CD4-positive, alpha-beta T cell treated with Interleukin-12 subunit alpha and Interleukin-12 subunit beta, for 1 hour (primary cell): ENCODE results near the gene OXCT1.

Experiments
- DNase-seq: peaks from one replicate; pipeline ENCODE4 v3.0.0-alpha.2; 2020

The OXCT1 gene

GRCh38 chr5:41869724-41870626, at the start of gene OXCT1:
Gene OXCT1 (minus strand): TSS chr5:41870425. CDS start chr5:41870358, 67 bp downstream.
- peak; percentile 95 for DNase-seq

DNA sequence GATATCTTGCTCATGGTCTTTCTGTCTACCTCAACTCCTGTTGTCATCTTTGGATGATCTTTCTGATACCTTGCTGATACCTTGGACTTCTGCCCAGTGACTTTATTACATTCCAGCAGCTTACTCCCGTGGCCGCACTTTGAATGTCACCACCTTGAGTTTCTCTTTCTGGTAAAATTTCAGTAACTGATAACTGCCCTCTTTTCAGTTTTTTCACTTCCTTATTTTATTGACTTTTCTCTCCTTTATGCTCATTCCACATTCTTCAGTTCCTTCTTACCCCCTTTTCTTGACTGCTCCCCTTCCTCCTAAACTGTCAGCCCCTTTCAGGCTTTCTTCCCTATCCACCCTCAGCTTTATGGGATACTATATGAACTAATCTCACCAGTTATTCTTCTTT, 47.9 kb upstream of the OXCT1 start:
- no peak for DNase-seq

DNA sequence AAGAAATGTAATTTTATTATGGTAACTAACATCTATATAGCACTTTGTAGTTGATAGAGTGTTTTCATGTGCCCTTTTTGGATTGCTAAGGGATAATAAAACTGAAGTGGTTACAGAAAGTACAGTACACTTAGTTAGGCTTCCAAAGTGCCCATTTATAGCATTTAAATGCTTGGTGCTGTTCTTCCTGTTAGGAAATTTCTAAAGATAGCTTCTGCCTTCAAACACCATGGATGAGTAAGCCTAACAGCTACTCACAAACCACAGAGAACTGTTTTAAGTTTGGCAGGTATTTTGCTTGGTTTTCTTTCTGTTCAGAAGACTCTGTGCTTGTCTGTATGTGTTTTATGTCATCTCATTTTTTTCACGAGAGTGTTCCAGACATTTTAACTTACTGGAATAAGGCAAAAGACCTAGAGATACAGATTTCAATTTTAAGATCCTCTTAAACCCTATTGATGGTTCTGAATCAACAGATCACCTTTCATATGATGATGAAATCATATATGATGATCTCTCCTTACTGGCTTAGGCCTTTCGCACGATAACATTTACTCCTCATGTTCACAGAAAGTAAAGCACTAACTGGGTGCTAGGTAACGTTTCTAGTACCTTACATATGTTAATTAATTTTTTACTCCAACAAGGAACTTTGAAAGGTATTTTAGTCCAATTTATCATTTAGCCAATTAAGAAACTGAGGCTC, 38.3 kb upstream of the OXCT1 start:
- DNase-seq = no peak

GRCh38 chr5:41906151-41906550, 35.9 kb upstream of the OXCT1 start:
- DNase-seq = no peak

- DNase-seq = peak; percentile 98
Measured at GRCh38 chr5:41903892-41904799, 33.9 kb upstream of the OXCT1 start, which contains the start of gene RIMOC1. Gene RIMOC1 (plus strand): TSS chr5:41904344. CDS start chr5:41904368, 24 bp downstream.

GRCh38 chr5:41903382-41903891, 33.2 kb upstream of the OXCT1 start:
- no peak for DNase-seq

- no peak for DNase-seq
Measured at GRCh38 chr5:41896230-41896629, 26.0 kb upstream of the OXCT1 start.

GRCh38 chr5:41893074-41893851, 23.0 kb upstream of the OXCT1 start:
- DNase-seq = no peak

DNA sequence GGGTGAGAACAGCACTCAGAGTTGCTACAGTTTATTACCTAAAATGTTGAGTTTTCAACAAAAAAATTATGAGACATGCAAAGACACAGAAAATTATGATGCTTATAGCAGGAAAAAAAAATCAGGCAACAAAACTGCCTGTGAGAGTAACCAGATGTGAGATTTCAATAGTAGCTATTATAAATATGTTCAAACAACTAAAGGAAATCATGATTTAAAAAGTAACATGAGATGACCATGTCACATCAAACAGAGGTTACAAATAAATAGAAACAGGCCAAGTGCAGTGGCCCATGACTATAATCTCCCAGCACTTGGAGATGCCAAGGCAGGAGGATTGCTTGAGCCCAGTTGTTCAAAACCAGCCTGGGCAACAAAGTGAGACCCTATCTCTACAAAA, 21.8 kb upstream of the OXCT1 start:
- DNase-seq = no peak

GRCh38 chr5:41891066-41891707, 21.0 kb upstream of the OXCT1 start:
- DNase-seq = no peak

DNA sequence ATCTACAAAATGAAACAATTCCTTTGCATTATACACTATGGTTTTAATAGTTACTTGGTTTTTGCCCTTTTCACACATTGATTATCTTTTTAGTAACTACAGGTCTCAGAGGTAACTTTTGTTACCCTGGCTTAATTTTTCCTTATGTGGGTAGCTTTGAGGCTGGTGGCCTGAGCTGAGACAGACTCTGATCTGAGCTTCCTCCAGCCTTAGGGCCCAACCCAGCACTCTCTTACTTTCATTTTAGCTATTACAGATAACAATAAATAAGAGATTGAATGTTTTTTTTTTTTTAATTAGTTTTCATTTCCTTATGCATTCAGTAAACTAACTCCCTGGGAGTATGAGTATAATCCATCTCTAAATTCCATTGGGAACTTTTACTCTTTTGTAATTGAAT, 15.1 kb upstream of the OXCT1 start:
- DNase-seq = no peak

GRCh38 chr5:41883936-41884335, 13.7 kb upstream of the OXCT1 start:
- no peak for DNase-seq

GRCh38 chr5:41883243-41883642, 13.0 kb upstream of the OXCT1 start:
- DNase-seq = no peak

- DNase-seq = no peak
Measured at GRCh38 chr5:41882765-41883164, 12.5 kb upstream of the OXCT1 start.

DNA sequence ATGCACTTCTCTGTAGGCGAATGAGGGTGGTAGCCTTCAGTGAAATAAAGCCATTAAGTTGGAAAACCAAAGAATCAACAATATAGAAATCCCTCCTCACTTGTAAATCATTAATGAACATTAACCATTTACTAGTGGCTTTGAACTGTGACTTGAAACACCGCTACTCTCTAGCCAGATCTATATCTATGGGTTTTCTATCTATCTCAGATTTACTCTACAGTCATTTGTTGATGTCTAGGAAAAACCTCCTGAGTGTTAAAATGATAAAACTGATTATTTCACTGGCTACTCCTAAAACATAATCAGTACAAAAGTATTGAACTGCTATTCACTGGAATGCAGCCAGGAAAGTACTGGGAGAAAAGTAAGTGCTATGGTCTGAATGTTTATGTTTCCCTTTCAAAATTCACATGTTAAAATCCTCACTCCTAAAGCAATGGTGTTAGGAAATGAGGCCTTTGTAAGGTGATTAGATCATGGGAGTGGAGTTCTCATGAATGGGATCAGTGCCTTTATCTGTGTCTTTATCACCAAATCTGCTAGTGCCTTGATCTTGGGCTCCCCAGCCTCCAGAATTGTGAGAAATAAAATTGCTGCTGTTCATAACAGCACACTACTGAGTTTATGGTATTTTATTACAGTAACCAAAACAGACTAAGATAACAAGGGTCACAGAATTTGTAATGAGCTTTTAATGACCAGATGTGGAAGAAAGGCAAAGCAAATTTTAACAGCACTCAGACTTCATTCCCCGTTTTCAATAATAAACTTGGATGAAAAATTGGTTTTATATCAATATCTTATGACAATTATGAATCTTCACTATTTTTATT, 8.6 kb upstream of the OXCT1 start:
- no peak for DNase-seq

DNA sequence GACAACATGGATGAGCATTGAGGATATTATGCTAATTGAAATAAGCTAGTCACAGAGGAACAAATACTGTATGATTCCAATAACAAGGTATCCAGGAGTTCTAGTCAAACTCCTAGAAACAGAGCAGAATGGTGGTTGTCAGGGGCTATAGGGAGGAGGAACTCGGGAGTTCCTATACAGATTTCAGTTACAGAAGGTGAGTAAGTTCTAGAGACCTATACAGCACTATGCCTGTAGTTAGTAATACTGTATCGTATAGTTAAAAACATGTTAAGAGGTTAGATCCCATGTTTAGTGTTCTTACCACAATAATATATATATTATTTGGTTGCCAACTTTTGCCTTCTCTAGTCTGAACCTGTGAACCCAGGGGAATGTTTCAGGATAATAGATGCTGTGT, 7.9 kb upstream of the OXCT1 start:
- no peak for DNase-seq

- no peak for DNase-seq
Measured at GRCh38 chr5:41877408-41877807, 7.2 kb upstream of the OXCT1 start.

GRCh38 chr5:41876678-41877077, 6.5 kb upstream of the OXCT1 start:
- no peak for DNase-seq

DNA sequence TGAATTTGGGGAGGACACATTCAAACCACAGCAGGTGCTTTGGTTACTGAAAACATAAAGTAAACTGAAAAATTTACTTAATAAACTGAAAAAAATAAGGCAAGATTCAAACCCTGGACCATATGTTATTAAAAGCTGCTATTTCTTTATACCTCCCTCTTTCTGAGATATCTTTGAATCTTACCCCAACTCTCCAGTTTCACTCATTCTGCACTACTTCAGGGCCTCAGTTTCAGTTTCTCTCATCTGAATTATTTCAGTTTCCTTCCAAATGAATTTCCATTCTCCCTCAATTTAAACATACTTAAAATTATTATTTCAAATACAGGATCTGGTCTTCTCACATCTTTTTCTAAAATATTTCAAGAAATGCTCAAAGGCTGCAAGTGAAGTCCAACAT, 4.9 kb upstream of the OXCT1 start:
- no peak for DNase-seq

- DNase-seq = no peak
Measured at GRCh38 chr5:41874512-41875060, 4.4 kb upstream of the OXCT1 start.
